HG03460 (cell line): ENCODE data around the gene CHD9.
A peak's percentile ranks its signal among the peaks of the same experiment; 100 is the strongest.

Source experiments
- ATAC-seq: cut with Tn5 transposase; IDR thresholded peaks from one replicate; pipeline ENCODE4 v1.9.1; 2021; ENCODE audit not compliant: unreplicated experiment

Gene CHD9

GRCh38 chr16:53129281-53130158 is 74.7 kb downstream of the CHD9 start:
- ATAC-seq, result no peak

- ATAC-seq, result peak; percentile 83
Measured at GRCh38 chr16:53130159-53131049, 75.6 kb downstream of the CHD9 start.

GRCh38 chr16:53131050-53131362 is 76.2 kb downstream of the CHD9 start:
- ATAC-seq, result no peak

GRCh38 chr16:53131363-53132071 is 76.7 kb downstream of the CHD9 start:
- ATAC-seq, result no peak

GRCh38 chr16:53132406-53132805 is 77.6 kb downstream of the CHD9 start:
- no peak for ATAC-seq

- ATAC-seq, result no peak
Measured at GRCh38 chr16:53135329-53135728, 80.5 kb downstream of the CHD9 start.

- ATAC-seq, result no peak
Measured at GRCh38 chr16:53142823-53143568, 88.2 kb downstream of the CHD9 start.

GRCh38 chr16:53147500-53148065 is 92.8 kb downstream of the CHD9 start:
- no peak for ATAC-seq

- ATAC-seq, result no peak
Measured at GRCh38 chr16:53150769-53151168, 96.0 kb downstream of the CHD9 start.

GRCh38 chr16:53152329-53152728 is 97.5 kb downstream of the CHD9 start:
- ATAC-seq, result no peak

- ATAC-seq, result no peak
Measured at GRCh38 chr16:53153130-53153529, 98.3 kb downstream of the CHD9 start.

- ATAC-seq, result no peak
Measured at GRCh38 chr16:53154513-53154912, 99.7 kb downstream of the CHD9 start.

- ATAC-seq, result no peak
Measured at GRCh38 chr16:53156516-53156915, 101.7 kb downstream of the CHD9 start.

GRCh38 chr16:53159781-53160436 is 105.1 kb downstream of the CHD9 start:
- no peak for ATAC-seq

- ATAC-seq, result no peak
Measured at GRCh38 chr16:53166099-53166498, 111.3 kb downstream of the CHD9 start.

GRCh38 chr16:53168744-53169143 is 114.0 kb downstream of the CHD9 start:
- no peak for ATAC-seq

- ATAC-seq, result no peak
Measured at GRCh38 chr16:53172517-53172916, 117.7 kb downstream of the CHD9 start.

GRCh38 chr16:53175118-53175517 is 120.3 kb downstream of the CHD9 start:
- no peak for ATAC-seq

- ATAC-seq, result no peak
Measured at GRCh38 chr16:53176434-53176833, 121.6 kb downstream of the CHD9 start.

GRCh38 chr16:53183442-53183841 is 128.7 kb downstream of the CHD9 start:
- ATAC-seq, result no peak
